Keratinocyte (primary cell): ENCODE data around the gene CCT3. TPM values are rescaled to one million over a fixed set of nuclear protein-coding genes. Genes with fewer than 3 reads are reported as not detected.
"Not testable (repeated sequence)": the region's sequence is repeated elsewhere in the genome, so short reads cannot be mapped to it uniquely, and the experiment has no call there.

Experiments used
- DNase-seq: peaks from one replicate; pipeline ENCODE4 v3.0.0-alpha.2; 2011; ENCODE audit warnings: low read depth, missing footprints, low spot score
- FAIRE-seq: peaks from 2 replicates; lab custom pipeline; 2011; peaks lifted over from hg19 to GRCh38; lab: Jason Lieb, UNC
- H2AFZ ChIP-seq: 2 replicates; pipeline ENCODE4 v1.6.0; 2012; ENCODE audit warnings: low read length, control low read depth, inconsistent platforms; ENCODE audit not compliant: control insufficient read depth
- H3K27ac ChIP-seq: 2 replicates; pipeline ENCODE4 v1.5.1; 2011; ENCODE audit warnings: low read length; ENCODE audit not compliant: control insufficient read depth, insufficient read depth
- H3K27me3 ChIP-seq: 3 replicates; pipeline ENCODE4 v1.6.0; 2011; ENCODE audit warnings: low read length; ENCODE audit not compliant: control insufficient read depth, insufficient read depth; ENCODE audit errors: extremely low read depth
- H3K36me3 ChIP-seq, 2 experiments: 2 replicates in 1 of 2; 3 replicates in 1 of 2; pipeline ENCODE4 v1.5.1; 2011; ENCODE audit warnings: low read length in 2 of 2, mild to moderate bottlenecking in 1 of 2; ENCODE audit not compliant: control insufficient read depth in 2 of 2, insufficient read depth in 2 of 2; ENCODE audit errors: extremely low read depth in 1 of 2
- H3K4me1 ChIP-seq: 3 replicates; pipeline ENCODE4 v1.5.1; 2011; ENCODE audit warnings: low read length; ENCODE audit not compliant: control insufficient read depth, insufficient read depth; ENCODE audit errors: extremely low read depth
- H3K4me2 ChIP-seq: 3 replicates; pipeline ENCODE4 v1.6.0; 2011; ENCODE audit warnings: low read depth, low read length; ENCODE audit not compliant: control insufficient read depth, insufficient read depth; ENCODE audit errors: extremely low read depth
- H3K4me3 ChIP-seq, 3 experiments: fragments of 200-600 bp in 1 of 3; sonication (generic) in 1 of 3; 2 replicates in 2 of 3; 3 replicates in 1 of 3; pipeline ENCODE4 v1.5.1; 2011 to 2016; ENCODE audit warnings: low read length in 3 of 3, mild to moderate bottlenecking in 3 of 3, control low read depth in 2 of 3, inconsistent platforms in 1 of 3, low read depth in 1 of 3, mixed read lengths in 1 of 3, mixed run types in 1 of 3, moderate library complexity in 1 of 3; ENCODE audit not compliant: control insufficient read depth in 2 of 3, insufficient read depth in 2 of 3; ENCODE audit errors: extremely low read depth in 1 of 3
- H3K79me2 ChIP-seq: 2 replicates; pipeline ENCODE4 v1.6.0; 2012; ENCODE audit warnings: low read length; ENCODE audit not compliant: control insufficient read depth, insufficient read depth
- H3K9ac ChIP-seq: 3 replicates; pipeline ENCODE4 v1.6.0; 2011; ENCODE audit warnings: low read length; ENCODE audit not compliant: control insufficient read depth, insufficient read depth; ENCODE audit errors: extremely low read depth
- H3K9me1 ChIP-seq: 3 replicates; pipeline ENCODE4 v1.6.0; 2011; ENCODE audit warnings: low read length; ENCODE audit not compliant: control insufficient read depth, insufficient read depth; ENCODE audit errors: extremely low read depth
- H3K9me3 ChIP-seq: 2 replicates; pipeline ENCODE4 v1.5.1; 2012; ENCODE audit warnings: low read depth, low read length; ENCODE audit not compliant: control insufficient read depth
- H4K20me1 ChIP-seq: 3 replicates; pipeline ENCODE4 v1.6.0; 2011; ENCODE audit warnings: low read length; ENCODE audit not compliant: control insufficient read depth, insufficient read depth; ENCODE audit errors: extremely low read depth
- EZH2 ChIP-seq: IDR thresholded peaks from one replicate; pipeline ENCODE4 v1.6.1; 2012; ENCODE audit warnings: inconsistent platforms, mild to moderate bottlenecking, low read length, moderate library complexity
- dilution Hi-C: fragments of 300-500 bp; cut with MboI; formaldehyde crosslinking; loops from one replicate; pipeline ENCODE4 v1.7.0; 2020; ENCODE audit warnings: low sequenced_read_pairs; ENCODE audit not compliant: extremely low pct_ligation_motif_present
- polyA plus RNA-seq, 5 experiments: library from polyadenylated mRNA; depleted of rRNA in 3 of 5; stranded (reverse) in 3 of 5; stranded (forward) in 1 of 5; unstranded in 1 of 5; fragments of >200 nt; gene quantifications; 1 replicate in 1 of 5; 2 replicates in 3 of 5; 3 replicates in 1 of 5; pipeline versions ENCODE4 v1.2.1 to v1.2.3, GENCODE V29; 2011 to 2012; ENCODE audit warnings: missing spikeins in 2 of 5, low read depth in 1 of 5, low replicate concordance in 1 of 5
- TF ChIP-seq, protein P1 (sequence below), 3 experiments: IDR thresholded peaks in 1 of 3; conservative IDR thresholded peaks in 1 of 3; optimal IDR thresholded peaks in 1 of 3; 2 replicates in 2 of 3; 3 replicates in 1 of 3; pipeline versions ENCODE3 to v1.5.1; 2011; ENCODE audit warnings: low read length in 3 of 3, mild to moderate bottlenecking in 3 of 3, moderate library complexity in 2 of 3, control low read depth in 1 of 3, inconsistent platforms in 1 of 3; ENCODE audit not compliant: insufficient read depth in 2 of 3; ENCODE audit errors: extremely low read depth in 1 of 3

Gene CCT3
- polyA plus RNA-seq, 1 donor (not counting 4 experiments of a cell fraction or from before 2014, with no cell fraction given) = 530 TPM

DNA sequence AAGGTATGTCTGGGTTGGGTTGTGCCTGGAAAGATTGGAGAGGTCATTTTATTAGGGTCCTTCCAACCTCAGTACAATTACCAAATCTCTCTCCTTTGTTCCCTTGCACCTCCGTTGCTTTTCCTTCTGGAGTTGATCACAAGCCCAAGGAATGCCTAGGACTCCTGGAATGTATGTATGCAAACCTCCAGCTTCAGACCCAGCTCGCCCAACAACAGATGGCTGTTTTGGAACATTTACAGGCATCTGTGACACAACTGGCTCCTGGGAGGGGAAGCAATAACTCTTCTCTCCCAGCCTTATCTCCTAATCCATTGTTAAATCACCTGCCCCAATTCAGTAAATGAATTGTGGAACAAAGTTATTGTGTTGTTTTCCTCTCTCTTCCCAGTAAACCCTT lies 8.5 kb upstream of the CCT3 start:
- H3K9me3 ChIP-seq = no peaks in the 10 kb centered on the region
- no peaks in the 10 kb centered on the region for H3K4me1 ChIP-seq
- no peak overlapping the region for H3K9ac ChIP-seq
- no peaks in the 10 kb centered on the region for H4K20me1 ChIP-seq
- dilution Hi-C loops = no loop called here
- FAIRE-seq (no peak), DNase-seq (no peak)
- H3K9me1 ChIP-seq = no peaks in the 10 kb centered on the region
- H3K4me2 ChIP-seq = no peak overlapping the region
- no peak overlapping the region for H3K4me3 ChIP-seq
- H3K36me3 ChIP-seq = no peaks in the 10 kb centered on the region
- H3K27ac ChIP-seq = no peak overlapping the region
- no peaks in the 10 kb centered on the region for H3K79me2 ChIP-seq
- H2AFZ ChIP-seq = no peak overlapping the region
- no peaks in the 10 kb centered on the region for H3K27me3 ChIP-seq
- TF ChIP-seq, protein P1, sequence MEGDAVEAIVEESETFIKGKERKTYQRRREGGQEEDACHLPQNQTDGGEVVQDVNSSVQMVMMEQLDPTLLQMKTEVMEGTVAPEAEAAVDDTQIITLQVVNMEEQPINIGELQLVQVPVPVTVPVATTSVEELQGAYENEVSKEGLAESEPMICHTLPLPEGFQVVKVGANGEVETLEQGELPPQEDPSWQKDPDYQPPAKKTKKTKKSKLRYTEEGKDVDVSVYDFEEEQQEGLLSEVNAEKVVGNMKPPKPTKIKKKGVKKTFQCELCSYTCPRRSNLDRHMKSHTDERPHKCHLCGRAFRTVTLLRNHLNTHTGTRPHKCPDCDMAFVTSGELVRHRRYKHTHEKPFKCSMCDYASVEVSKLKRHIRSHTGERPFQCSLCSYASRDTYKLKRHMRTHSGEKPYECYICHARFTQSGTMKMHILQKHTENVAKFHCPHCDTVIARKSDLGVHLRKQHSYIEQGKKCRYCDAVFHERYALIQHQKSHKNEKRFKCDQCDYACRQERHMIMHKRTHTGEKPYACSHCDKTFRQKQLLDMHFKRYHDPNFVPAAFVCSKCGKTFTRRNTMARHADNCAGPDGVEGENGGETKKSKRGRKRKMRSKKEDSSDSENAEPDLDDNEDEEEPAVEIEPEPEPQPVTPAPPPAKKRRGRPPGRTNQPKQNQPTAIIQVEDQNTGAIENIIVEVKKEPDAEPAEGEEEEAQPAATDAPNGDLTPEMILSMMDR (optimal IDR thresholded peaks at IDR 0.05 in 1 of 3, IDR thresholded peaks at IDR 0.05 in 1 of 3, conservative IDR thresholded peaks at IDR 0.05 in 1 of 3; ENCODE audit: extremely low read depth in 1 of 3, insufficient read depth in 2 of 3, low read length in 3 of 3) = no peak
- TF ChIP-seq EZH2 = no peak

GRCh38 chr1:156346035-156346434 lies 7.9 kb upstream of the CCT3 start:
- H3K4me2 ChIP-seq, FAIRE-seq, H3K9me1 ChIP-seq, H4K20me1 ChIP-seq, H3K4me3 ChIP-seq, H3K36me3 ChIP-seq, H3K79me2 ChIP-seq, H3K27ac ChIP-seq, H3K9ac ChIP-seq, H3K27me3 ChIP-seq, H3K9me3 ChIP-seq, H3K4me1 ChIP-seq, dilution Hi-C loops, DNase-seq, H2AFZ ChIP-seq: not testable (repeated sequence)

GRCh38 chr1:156344409-156344808 lies 6.3 kb upstream of the CCT3 start:
- dilution Hi-C loops = no loop called here
- Histone ChIP-seq H3K9me3 (no peaks in the 10 kb centered on the region), H3K27me3 (no peaks in the 10 kb centered on the region), H3K4me3 (no peak overlapping the region), H3K27ac (no peak overlapping the region), H4K20me1 (no peaks in the 10 kb centered on the region), H3K4me2 (no peak overlapping the region), H3K9me1 (no peaks in the 10 kb centered on the region), H2AFZ (no peak overlapping the region), H3K36me3 (no peaks in the 10 kb centered on the region), H3K4me1 (no peaks in the 10 kb centered on the region), H3K9ac (no peak overlapping the region), H3K79me2 (no peaks in the 10 kb centered on the region)
- DNase-seq = no peak
- TF ChIP-seq EZH2 = no peak
- TF ChIP-seq, protein P1 (optimal IDR thresholded peaks at IDR 0.05 in 1 of 3, IDR thresholded peaks at IDR 0.05 in 1 of 3, conservative IDR thresholded peaks at IDR 0.05 in 1 of 3; ENCODE audit: extremely low read depth in 1 of 3, insufficient read depth in 2 of 3, low read length in 3 of 3) = no peak
- no peak for FAIRE-seq
